Natural killer cell (primary cell): ENCODE data around the gene PHF2. TPM values are rescaled to one million over a fixed set of nuclear protein-coding genes. Genes with fewer than 3 reads are reported as not detected.

Experiments used
- ATAC-seq, 3 donors: fragments of 150-1000 bp in 2 of 3; fragments of 200-7000 bp in 1 of 3; cut with Tn5 transposase; 1 replicate in 1 of 3; 2 replicates in 2 of 3; pipeline ENCODE4 v1.10.0; 2021; ENCODE audit warnings: mild to moderate bottlenecking in 2 of 3, moderate library complexity in 2 of 3
- DNase-seq, 2 donors: peaks; one replicate each; pipeline versions ENCODE4 v3.0.0 to v3.0.0-alpha.2; 2013 to 2021; ENCODE audit warnings: mixed read lengths in 1 of 2
- H3K27ac ChIP-seq: one replicate; pipeline ENCODE4 v1.5.1; 2013; ENCODE audit warnings: mild to moderate bottlenecking, low read length
- H3K27me3 ChIP-seq: one replicate; pipeline ENCODE4 v1.6.1; 2013; ENCODE audit warnings: low read length; ENCODE audit not compliant: control insufficient read depth, insufficient read depth
- H3K36me3 ChIP-seq: one replicate; pipeline ENCODE4 v1.6.1; 2013; ENCODE audit warnings: low read length; ENCODE audit not compliant: control insufficient read depth, insufficient read depth
- H3K4me1 ChIP-seq: one replicate; pipeline ENCODE4 v1.6.1; 2013; ENCODE audit warnings: low read length; ENCODE audit not compliant: control insufficient read depth, insufficient read depth
- H3K4me3 ChIP-seq: one replicate; pipeline ENCODE4 v1.5.1; 2013; ENCODE audit warnings: low read length
- H3K9me3 ChIP-seq: one replicate; pipeline ENCODE4 v1.6.1; 2013; ENCODE audit warnings: low read length; ENCODE audit not compliant: control insufficient read depth, insufficient read depth
- H3K27ac Mint-ChIP-seq, 2 donors: one replicate each; pipeline ENCODE4 v1.8.0; 2022; ENCODE audit warnings: mild to moderate bottlenecking in 2 of 2, mixed read lengths in 2 of 2, moderate library complexity in 1 of 2
- H3K27me3 Mint-ChIP-seq, 2 donors: one replicate each; pipeline ENCODE4 v1.8.0; 2022; ENCODE audit warnings: low read depth in 2 of 2, mixed read lengths in 2 of 2
- H3K36me3 Mint-ChIP-seq: one replicate; pipeline ENCODE4 v1.8.0; 2022; ENCODE audit warnings: mixed read lengths
- H3K4me1 Mint-ChIP-seq, 2 donors: one replicate each; pipeline ENCODE4 v1.8.0; 2022; ENCODE audit warnings: mixed read lengths in 2 of 2
- H3K4me3 Mint-ChIP-seq: one replicate; pipeline ENCODE4 v1.8.0; 2022; ENCODE audit warnings: mild to moderate bottlenecking, moderate library complexity, mixed read lengths
- H3K9me3 Mint-ChIP-seq, 2 donors: one replicate each; pipeline ENCODE4 v1.8.0; 2022; ENCODE audit warnings: mixed read lengths in 2 of 2
- CTCF ChIP-seq: fragments of 200-600 bp; IDR thresholded peaks from one replicate; pipeline ENCODE4 v1.8.0; 2022; ENCODE audit warnings: antibody characterized with exemption
- WGBS: methylation state at CpG from one replicate; pipeline ENCODE4 v1.1.7; 2013; ENCODE audit warnings: missing lambda C conversion rate; ENCODE audit not compliant: insufficient coverage; 5-methylcytosine and 5-hydroxymethylcytosine counted together
- intact Hi-C: fragments of 100-400 bp; cut with micrococcal nuclease; formaldehyde crosslinking; loops from one replicate; pipeline ENCODE4 v1.14.2; 2022
- total RNA-seq, 4 donors: library from RNA; stranded (reverse); fragments of 120-200 nt in 1 of 4; gene quantifications; one replicate each; pipeline versions ENCODE4 v1.2.3 to v1.2.4, GENCODE V29; 2013 to 2022

The PHF2 gene
- total RNA-seq, 3 donors from 2014 or later (not counting 1 experiment from before 2014, with no cell fraction given): 24.8 to 28.1 (median 26.4) TPM

GRCh38 chr9:93549611-93550010 is 26.8 kb upstream of the PHF2 start:
- 95% methylated on average over 5 of the region's 5 CpGs for WGBS
- no peak for ATAC-seq
- H3K27me3 Mint-ChIP-seq: no peaks in the 10 kb centered on the region
- no peaks in the 10 kb centered on the region for H3K9me3 Mint-ChIP-seq
- no peak overlapping the region for H3K27ac ChIP-seq
- intact Hi-C loops: no loop called here
- no peaks in the 10 kb centered on the region for H3K27me3 ChIP-seq
- DNase-seq: no peak
- H3K27ac Mint-ChIP-seq: no peak overlapping the region
- H3K4me3 ChIP-seq: no peak overlapping the region
- peaks cover 65% of the 10 kb centered on the region for H3K36me3 ChIP-seq
- no peak overlapping the region for H3K4me3 Mint-ChIP-seq
- no peaks in the 10 kb centered on the region for H3K4me1 ChIP-seq
- H3K9me3 ChIP-seq: no peaks in the 10 kb centered on the region
- TF ChIP-seq CTCF: no peak
- H3K4me1 Mint-ChIP-seq: peaks cover 4 to 5% of the 10 kb centered on the region in 2 donors
- H3K36me3 Mint-ChIP-seq: peaks cover 18% of the 10 kb centered on the region

DNA sequence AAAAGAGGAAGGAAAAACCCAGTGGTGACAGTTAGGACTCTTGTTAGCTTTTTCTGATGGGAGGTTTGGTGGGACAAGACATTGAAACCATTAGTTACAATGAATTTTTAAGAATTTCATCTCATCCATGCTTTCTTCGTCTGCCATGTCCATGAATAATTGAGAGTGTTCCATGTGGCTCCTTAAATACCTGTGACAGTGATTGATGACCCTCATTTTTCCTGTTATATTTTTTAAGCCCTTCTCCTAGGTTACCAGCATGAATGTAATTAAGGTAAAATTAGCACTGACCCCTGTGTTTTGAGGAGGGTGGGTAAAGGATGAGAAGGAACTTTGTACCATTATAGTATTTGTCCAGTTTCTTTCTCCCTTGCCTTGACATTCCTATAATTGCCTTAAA is 23.5 kb upstream of the PHF2 start:
- intact Hi-C loops: no loop called here
- no peaks in the 10 kb centered on the region for H3K9me3 Mint-ChIP-seq
- H3K27ac ChIP-seq: no peak overlapping the region
- no peaks in the 10 kb centered on the region for H3K4me1 ChIP-seq
- ATAC-seq (no peak), DNase-seq (no peak)
- no peaks in the 10 kb centered on the region for H3K9me3 ChIP-seq
- H3K4me3 ChIP-seq: no peak overlapping the region
- WGBS: no CpG with 5 or more reads among the region's 1 CpG
- H3K27me3 ChIP-seq: no peaks in the 10 kb centered on the region
- H3K36me3 Mint-ChIP-seq: peaks cover 18% of the 10 kb centered on the region
- no peak overlapping the region for H3K4me3 Mint-ChIP-seq
- peaks cover 59% of the 10 kb centered on the region for H3K36me3 ChIP-seq
- peaks cover 0 to 4% of the 10 kb centered on the region in 2 donors for H3K4me1 Mint-ChIP-seq
- no peak for TF ChIP-seq CTCF
- no peaks in the 10 kb centered on the region for H3K27me3 Mint-ChIP-seq
- H3K27ac Mint-ChIP-seq: no peak overlapping the region

DNA sequence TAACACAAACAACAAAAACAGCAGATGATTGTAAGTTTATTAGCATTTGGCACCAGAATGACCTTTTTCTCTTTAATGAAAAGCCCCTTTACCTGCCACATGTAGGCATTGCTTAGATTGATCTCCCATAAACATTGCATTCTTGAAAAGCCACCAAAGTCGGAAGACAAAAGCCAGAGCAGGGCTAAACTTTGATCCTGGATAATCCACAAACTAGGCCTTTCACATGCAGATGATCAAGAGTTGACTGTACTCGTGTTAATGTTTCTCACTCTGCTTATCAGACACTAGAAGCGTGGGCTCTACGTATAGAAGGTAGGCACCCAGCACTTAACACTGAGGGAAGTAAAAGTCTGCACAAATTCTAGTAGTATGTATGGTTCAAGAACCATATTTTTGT is 21.0 kb upstream of the PHF2 start:
- no peaks in the 10 kb centered on the region for H3K27me3 Mint-ChIP-seq
- Histone ChIP-seq H3K36me3 (peaks cover 71% of the 10 kb centered on the region), H3K4me3 (no peak overlapping the region), H3K9me3 (no peaks in the 10 kb centered on the region), H3K27me3 (no peaks in the 10 kb centered on the region), H3K27ac (no peak overlapping the region), H3K4me1 (no peaks in the 10 kb centered on the region)
- intact Hi-C loops: no loop called here
- no peaks in the 10 kb centered on the region for H3K4me1 Mint-ChIP-seq
- ATAC-seq: no peak
- H3K9me3 Mint-ChIP-seq: no peaks in the 10 kb centered on the region
- peaks cover 18% of the 10 kb centered on the region for H3K36me3 Mint-ChIP-seq
- DNase-seq: no peak
- no peak overlapping the region for H3K4me3 Mint-ChIP-seq
- over 99% methylated on average over 4 of the region's 4 CpGs for WGBS
- no peak overlapping the region for H3K27ac Mint-ChIP-seq
- no peak for TF ChIP-seq CTCF

DNA sequence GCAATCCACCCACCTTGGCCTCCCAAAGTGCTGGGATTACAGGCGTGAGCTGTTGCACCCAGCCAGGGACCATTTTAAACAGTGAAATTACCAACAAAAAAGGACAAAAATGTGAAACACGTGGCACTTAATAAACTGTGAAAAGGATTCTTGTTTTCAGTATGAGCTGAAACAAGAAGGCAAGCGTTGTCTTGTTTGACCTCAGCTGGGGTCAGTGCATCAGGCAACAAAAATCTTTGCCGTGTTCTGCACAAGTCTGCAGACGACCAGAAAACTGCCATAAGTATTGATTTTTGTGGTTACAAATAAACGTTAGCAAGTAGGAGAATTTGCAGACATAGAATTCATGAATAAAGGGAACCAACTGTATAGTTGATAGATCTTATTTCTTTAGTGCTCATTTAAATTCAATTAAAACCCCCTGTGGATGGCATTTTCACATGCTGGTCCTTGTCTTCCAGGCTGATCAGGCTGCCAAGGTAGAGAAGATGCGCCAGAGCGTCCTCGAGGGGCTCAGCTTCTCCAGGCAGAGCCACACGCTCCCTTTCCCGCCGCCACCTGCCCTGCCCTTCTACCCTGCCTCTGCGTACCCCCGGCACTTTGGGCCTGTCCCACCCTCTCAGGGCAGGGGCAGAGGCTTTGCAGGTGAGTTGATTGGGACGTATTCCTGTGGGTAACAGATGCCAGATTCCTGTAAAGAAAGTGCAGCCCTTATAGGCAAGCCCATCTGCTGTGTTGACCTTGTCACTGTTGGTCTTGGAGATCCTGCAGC is 18.8 kb upstream of the PHF2 start:
- Histone ChIP-seq H3K27me3 (no peaks in the 10 kb centered on the region), H3K4me3 (no peak overlapping the region), H3K4me1 (no peaks in the 10 kb centered on the region), H3K27ac (no peak overlapping the region), H3K9me3 (no peaks in the 10 kb centered on the region), H3K36me3 (peaks cover 63% of the 10 kb centered on the region)
- 96% methylated on average over 15 of the region's 15 CpGs for WGBS
- DNase-seq: no peak
- Mint-ChIP-seq H3K36me3 (no peaks in the 10 kb centered on the region), H3K27ac (no peak overlapping the region), H3K4me3 (no peak overlapping the region), H3K27me3 (no peaks in the 10 kb centered on the region), H3K9me3 (no peaks in the 10 kb centered on the region), H3K4me1 (no peaks in the 10 kb centered on the region)
- no peak for ATAC-seq
- intact Hi-C loops: no loop called here
- TF ChIP-seq CTCF: no peak
